D341Med (cell line): ENCODE results near the gene GMPR.

Source experiments
- DNase-seq: peaks from one replicate; pipeline ENCODE4 v3.0.0; 2012; ENCODE audit warnings: low spot score

GMPR gene

DNA sequence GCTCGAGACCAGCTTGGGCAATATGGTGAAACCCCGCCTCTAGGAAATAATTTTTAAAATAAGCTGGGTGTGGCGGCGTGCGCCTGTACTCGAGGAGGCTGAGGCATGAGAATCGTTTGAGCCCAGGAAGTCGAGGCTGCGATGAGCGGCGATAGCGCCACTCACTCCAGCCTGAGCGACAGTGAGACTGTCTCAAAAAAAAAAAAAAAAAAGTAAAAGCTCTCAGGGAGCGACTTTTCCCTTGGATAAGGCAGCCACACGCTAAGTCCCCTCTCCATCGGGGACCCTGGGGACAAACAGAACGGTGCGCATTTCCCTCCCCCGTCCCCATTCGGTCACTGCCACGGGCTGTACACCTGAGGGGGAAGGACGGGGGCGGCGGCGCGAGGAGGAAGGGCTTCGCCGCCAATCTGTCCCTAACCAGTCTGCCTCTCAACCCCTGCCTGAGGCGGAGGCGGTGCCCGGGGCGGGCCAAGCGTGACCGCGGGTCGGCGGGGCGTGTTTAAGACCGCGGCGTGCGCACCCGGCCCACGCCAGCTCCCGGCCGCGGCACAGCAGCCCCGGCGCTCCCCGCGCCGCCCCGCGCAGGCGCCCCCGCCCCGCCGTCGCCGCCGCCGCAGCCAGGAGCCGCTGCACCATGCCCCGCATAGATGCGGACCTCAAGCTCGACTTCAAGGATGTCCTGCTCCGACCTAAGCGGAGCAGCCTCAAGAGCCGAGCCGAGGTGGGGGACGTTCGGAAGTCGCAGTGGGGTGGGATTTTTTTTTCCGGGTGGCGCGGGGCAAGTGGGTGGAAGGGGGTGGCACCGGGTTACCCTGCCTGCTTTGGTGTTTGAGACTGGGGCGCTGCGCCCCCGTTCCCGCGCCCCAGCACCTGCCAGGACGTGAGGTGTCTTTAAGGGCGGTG lies at the start of gene GMPR:
Gene GMPR, plus strand, starts transcription at position 531 of the 906 bp plus-strand sequence. Its CDS starts 107 bp downstream, at position 638.
- DNase-seq, result peak; percentile 78

- no peak for DNase-seq
Measured at GRCh38 chr6:16190214-16190613, 48.2 kb upstream of the GMPR start.

GRCh38 chr6:16196260-16196983 lies 42.0 kb upstream of the GMPR start:
- no peak for DNase-seq

GRCh38 chr6:16196984-16197546 lies 41.3 kb upstream of the GMPR start:
- no peak for DNase-seq

DNA sequence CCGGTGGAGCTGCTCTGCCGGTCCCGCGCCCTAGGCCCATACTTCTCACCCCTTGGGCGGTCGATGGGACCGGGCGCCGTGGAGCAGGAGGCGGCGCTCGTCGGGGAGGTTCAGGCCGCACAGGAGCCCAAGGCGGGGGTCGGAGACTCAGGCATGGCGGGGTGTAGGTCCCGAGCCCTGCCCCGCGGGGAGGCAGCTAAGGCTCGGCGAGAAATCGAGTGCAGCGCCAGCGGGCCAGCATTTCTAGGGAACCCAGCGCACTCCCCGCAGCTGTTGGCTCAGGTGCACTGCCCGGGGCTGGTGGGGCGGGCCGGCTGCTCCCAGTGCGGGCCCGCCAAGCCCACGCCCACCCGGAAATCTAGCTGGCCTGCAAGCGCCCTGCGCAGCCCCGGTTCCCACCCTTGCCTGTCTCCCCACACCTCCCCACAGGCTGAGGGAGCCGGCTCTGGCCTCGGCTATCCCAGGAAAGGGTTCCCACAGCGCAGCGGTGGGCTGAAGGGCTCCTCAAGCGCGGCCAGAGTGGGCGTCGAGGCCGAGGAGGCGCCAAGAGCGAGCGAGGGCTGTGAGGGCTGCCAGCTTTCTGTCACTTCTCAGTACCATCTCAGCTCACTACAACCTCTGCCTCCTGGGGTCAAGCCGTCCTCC lies 40.2 kb upstream of the GMPR start:
- DNase-seq, result no peak

GRCh38 chr6:16199804-16200203 lies 38.6 kb upstream of the GMPR start:
- DNase-seq, result no peak

DNA sequence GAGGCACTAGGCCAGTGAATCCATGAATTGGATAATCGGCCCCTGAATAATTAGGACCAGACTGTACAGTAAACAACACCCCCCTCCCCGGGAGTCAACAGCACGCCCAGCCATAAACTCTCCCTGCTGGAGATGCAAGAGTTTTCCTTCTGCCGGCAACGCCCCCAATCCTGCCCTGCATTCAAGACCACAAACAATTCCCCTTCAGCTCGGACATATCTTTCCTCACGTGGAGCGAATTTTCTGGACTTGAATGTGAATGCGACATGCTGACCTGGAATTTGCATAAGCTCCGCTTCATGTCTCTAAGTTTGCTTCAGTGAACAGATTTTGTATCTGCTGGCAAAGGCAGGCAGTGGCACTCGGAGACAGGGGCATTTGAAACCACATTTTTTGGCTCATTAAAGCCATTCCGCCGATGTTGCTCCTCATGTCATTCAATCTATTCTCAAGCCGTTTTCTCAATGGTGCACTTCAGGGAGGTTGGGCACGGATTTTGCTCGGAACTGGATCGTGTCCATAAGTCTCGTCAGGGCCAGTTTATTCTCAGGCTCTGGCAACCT lies 38.0 kb upstream of the GMPR start:
- DNase-seq, result no peak

GRCh38 chr6:16201706-16202105 lies 36.7 kb upstream of the GMPR start:
- no peak for DNase-seq

GRCh38 chr6:16204653-16205376 lies 33.6 kb upstream of the GMPR start:
- no peak for DNase-seq

DNA sequence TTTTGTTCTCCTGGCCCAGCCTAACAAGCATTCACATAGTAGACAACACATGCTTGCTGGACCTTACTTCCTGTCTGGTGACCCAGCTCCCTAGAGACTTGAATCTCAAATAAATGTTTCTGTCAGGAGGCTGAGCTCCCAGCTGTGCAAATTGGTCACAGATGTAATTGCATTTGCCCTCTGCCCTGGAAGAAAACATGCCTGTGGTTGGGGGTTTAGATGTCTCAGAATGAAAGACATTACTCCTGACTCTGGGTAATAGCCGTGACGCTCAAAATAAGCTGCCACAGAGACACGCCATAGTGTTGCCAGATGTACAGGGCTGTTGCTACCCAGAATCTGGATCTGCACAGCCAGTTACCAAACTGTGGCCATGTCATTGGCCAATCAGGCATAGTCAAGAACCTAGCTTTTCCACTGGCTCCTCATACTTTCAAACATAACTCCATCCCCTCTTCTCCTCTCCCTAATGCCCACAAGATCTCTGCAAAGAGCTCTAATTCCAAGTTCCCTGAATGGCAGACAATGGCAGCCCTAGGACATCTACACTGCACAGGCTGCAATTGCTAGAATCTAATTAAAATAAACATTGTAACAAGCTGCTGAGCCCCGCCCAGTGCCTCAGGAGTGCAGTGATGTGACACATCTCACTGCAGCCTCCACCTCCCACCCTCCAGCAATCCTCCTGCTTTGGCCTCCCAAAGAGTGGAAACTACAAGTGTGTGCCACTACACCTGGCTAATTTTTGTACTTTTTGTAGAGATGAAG lies 32.8 kb upstream of the GMPR start:
- no peak for DNase-seq

DNA sequence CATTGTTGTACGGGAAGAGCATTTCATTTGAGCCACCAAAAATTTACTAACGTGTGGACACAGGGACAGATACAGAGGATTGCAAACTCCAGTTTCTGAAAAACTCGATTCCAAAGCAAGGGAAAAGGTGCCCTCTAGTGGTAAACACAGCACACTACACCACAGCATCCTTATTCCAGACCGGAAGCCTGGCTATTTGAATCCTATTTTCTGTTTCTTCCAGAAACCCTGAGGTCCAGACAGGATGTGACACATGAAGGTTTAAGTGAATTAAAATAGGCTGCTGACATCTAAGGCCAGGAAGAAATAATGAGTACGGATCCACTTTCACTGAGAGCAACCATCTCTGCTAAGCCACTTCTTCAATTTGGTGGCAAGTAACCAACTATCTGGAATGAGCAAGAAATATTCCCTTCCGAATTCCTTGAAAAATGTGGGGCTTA lies 31.8 kb upstream of the GMPR start:
- DNase-seq, result peak; percentile 67

GRCh38 chr6:16208989-16209388 lies 29.4 kb upstream of the GMPR start:
- DNase-seq, result no peak

- DNase-seq, result no peak
Measured at GRCh38 chr6:16209539-16209938, 28.8 kb upstream of the GMPR start.

DNA sequence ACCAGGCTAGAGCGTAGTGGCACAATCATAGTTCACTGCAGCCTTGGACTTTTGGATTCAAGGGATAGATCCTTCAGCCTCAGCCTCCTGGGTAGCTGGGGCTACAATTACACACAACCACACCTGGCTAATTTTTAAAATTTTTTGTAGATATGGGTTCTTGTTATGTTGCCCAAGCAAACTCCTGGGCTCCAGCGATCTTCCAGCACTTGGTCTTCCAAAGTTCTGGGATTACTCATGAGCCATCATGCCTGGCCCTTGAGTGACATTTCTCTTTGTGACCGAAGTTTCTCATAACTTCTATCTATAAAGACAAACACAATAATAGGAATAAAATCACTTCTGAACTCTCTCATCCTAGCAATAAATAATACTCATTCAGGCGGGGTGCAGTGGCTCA lies 26.1 kb upstream of the GMPR start:
- DNase-seq, result no peak

DNA sequence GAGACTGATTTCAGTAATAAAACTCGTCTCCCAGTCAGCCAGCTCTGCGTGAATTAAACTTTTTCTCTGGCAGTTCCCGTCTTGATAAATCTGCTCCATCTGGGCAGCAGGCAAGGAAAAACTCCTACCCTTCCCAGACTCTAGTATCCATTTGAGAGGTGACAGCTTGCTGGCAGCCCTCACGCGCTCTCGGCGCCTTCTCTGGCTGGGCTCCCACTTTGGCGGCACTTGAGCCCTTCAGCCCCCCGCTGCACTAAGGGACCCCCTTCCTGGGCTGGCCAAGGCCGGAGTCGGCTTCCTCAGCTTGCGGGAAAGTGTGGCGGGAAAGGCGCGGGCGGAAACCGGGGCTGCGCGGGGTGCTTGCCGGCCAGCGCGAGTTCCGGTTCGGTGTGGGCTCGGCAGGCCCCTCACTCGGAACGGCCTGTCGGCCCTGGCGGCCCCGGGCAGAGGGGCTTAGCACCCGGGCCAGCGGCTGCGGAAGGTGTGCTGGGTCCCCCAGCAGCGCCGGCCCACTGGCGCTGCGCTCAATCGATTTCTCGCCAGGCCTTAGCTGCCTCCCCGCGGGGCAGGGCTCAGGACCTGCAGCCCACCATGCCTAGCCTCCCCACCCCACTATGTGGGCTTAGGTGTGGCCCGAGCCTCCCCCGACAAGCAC lies 21.8 kb upstream of the GMPR start:
- DNase-seq, result no peak

DNA sequence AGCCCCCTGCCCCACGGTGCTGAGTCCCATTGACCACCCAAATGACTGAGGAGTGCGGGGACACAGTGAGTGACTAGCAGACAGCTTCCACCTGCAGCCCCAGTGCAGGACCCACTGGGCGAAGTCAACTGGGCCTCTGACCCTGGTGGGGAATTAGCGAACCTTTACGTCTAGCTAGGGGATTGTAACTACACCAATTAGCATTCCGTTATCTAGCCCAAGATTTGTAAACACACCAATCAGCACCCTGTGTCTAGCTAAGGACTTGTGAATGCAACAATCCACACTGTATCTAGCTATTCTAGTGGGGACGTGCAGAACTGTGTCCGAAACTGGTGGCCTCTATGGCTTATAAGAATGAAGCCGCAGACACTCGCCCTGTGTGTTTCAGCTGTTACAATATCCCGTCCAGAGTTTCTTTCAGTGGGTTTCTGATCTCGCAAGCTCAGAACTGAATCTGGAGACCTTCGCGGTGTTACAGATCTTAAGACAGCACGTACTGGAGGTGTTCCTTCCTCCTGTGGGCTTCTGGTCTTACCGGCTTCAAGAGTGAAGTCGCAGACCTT lies 21.1 kb upstream of the GMPR start:
- no peak for DNase-seq

- DNase-seq, result no peak
Measured at GRCh38 chr6:16222826-16223225, 15.6 kb upstream of the GMPR start.

DNA sequence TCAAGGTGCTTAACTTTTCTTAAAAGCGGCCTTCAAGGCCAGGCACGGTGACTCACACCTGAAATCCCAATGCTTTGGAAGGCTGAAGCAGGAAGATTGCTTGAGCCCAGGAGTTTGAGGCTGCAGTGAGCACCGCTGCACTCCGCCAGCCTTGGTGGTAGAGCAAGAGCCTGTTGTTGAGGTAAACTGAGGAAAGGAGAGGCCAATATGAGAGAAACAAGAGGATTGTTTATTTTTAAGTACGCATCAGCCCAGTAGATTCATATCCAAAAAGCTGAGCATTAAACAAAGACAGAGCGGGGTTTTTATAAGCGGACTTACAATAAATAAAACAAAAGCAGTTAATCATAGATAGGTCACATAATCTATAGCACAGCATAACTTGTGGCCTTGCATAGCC lies 15.0 kb upstream of the GMPR start:
- DNase-seq, result no peak

DNA sequence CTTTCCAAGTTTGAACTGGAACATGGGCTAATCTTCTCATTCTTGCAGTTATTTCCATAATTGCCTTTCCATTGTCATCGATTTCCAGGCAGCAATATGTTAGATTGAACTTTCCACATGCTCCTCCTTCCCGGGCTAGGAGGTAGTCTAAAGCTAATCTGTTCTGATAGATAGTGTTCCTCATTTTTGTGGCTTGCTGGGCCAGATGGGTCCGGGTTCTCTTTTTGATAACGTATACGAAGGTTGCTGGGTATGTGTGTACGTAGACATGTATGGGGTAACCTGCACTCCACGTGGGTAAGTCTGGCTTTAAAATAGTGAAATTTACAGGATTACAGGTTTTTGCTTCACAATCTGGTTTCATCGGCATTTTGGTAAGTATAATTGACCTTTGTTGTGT lies 14.0 kb upstream of the GMPR start:
- DNase-seq, result no peak
